NCI-H2196 treated with DMSO at 0.1 percent for 48 hours (cell line): ENCODE data around the gene FCN2.

Source experiments
- DNase-seq: peaks from one replicate; lab custom pipeline; 2025; ENCODE audit not compliant: unreplicated experiment; lab: John Stamatoyannopoulos, UW

The FCN2 gene

DNA sequence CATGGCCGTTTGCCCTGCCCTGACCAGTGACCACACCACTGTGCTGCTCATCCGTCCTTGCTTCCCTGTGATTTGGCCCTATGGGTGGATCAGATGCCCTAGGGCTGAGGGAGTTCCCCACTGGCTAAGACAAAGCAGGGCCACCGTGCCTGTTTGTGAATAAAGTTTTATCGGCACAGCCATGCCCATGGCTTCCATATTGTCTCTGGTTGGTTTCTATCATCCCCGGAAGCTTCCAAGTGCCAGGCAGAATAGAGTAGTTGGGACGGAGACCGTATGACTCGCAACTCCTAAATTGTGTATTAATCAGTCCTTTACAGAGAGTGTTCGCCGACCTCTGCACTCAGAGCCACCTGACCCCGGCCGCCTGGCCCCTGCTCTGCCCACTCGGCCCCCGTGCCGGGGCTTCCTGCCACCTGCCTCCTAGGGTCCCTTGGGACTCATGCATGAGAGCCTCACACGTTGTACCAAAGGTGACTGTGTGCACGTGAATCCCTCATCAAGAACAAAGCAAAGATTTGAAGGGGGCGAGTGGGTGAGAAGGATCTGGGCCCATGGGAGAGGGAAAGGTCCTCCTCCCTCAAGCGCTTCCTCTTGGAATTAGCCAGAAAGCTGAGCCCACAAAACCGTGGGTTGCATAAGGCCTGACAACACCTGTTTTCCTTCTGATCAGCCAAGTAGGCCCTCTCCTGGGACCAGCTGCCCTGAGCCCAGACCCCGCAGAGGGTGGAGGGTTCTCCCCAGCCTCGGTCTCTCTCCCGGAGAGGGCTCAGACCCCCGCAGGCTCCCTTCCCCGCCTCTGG lies 11.7 kb upstream of the FCN2 start:
- no peak for DNase-seq

DNA sequence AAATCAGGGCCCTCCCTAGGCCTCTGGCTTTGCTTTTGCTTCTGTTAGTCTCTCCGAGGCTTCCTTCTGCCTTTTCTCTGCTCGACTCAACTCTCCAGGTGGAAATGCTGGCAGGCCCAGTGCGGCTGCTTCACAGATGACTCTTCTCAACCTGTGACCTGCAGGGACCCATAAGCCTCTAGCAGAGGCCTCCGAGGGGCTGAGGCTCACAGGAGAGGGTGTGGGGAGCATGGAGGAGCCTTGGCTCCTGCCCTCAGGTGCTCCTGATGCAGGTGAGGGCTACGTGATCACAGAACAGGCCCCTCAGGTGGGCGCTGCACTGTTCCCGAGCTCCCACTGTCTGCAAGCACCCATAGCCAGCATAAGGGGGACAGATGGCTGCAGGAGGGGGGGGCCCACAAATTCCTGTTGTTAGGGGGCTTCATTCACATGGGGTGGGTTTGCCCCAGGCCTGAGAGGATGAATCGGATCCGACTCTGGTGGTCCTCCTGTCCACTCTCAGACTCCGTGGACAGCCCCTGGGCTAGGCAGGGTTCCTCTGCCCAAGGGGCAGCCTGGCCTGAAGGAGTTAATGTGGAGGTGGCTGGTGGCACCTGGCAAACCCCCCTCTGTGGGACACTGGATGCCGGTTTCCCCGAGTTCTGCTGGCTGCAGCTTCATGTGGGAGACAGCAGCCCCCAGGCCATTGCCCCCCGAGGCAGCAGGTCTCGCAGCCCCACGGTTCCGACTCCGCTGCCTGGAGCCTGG lies 10.9 kb upstream of the FCN2 start:
- DNase-seq = no peak

DNA sequence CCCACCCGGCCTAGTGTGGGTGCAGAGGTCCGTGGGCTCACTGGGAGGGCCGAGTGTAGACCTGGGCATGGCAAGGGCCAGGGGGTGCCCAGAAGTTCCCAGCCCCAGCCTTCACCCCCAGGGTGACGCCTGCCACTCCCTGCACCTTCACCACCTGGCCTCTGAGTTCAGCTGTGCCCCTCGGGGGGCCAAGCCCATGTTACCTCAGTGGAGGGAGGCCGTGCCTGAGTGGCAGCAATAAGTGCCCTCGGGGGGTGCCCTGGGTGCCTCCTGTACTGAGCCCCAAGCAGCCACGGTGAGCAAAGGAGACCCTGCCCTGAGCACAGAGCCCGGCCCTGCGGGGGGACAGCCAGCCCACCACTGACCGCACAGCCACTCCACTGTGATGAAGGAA lies 10.3 kb upstream of the FCN2 start:
- DNase-seq = no peak

DNA sequence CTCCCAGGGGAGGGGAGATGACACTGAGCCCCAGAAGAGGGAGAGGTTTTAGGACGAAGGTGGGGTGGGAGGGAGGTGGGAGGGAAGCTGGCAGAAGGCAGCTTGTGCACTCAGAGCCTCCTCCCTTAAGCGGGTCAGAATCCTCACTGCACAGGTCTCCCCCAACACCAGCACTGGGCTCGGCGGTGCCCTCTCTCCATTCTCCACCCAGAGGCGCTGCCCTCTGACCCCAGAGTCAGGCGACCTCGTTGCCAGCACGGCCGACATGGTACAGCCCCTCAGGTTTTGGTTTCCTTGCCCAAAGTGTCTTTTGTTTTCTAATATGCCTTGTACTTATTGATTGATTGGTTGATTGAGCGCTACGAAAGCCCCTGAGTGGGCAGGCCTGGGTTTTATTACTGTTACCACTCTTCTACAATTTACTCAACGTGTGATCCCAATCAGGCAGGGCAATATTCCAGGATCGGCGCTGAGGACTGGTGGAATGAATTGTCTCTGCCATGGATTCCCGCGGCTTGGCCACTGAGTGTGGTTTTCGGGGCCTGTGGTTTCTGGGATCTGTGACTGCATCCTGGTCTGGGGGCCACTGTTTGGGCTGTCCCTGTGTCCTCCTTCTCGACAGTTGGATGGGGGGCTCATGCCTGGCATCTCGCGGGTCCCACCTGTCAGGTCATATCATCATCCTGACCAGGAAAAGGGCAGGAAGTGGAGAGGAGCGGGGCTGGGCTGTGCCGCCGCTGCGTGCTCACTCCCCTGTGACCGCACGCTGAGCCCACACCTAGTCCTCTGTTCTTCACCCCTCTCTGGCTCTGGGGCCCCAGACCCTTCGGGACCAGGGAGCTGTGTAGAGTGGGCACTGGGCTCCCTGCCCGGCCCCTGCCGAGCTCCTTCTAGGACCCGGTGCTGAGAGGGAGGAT lies 9.6 kb upstream of the FCN2 start:
- no peak for DNase-seq

DNA sequence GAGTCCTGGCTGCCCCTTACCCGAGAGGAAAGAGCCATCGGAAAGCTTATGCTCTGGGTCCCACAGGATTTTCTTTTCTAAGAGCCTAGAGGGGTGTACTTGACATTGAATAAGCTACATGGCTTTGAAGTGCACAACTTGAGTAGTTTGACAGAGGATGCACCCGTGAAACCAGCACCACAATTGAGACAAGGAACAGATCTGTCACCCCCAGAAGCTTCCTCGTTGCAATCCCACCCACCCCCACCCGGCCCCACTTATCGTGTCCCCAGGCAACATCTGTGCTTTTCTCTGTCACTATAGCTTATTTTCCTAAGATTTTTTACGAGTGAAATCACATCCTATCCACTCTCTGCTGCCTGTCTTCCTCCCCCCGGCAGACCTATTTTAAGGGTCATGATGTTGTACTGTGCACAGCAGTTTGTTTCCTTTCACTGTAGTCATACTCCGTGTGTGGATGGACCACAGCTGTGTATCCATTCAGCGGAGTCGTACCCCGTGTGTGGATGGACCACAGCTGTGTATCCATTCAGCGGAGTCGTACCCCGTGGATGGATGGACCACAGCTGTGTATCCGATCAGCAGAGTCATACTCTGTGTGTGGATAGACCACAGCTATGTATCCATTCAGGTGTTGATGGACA lies 8.8 kb upstream of the FCN2 start:
- no peak for DNase-seq

DNA sequence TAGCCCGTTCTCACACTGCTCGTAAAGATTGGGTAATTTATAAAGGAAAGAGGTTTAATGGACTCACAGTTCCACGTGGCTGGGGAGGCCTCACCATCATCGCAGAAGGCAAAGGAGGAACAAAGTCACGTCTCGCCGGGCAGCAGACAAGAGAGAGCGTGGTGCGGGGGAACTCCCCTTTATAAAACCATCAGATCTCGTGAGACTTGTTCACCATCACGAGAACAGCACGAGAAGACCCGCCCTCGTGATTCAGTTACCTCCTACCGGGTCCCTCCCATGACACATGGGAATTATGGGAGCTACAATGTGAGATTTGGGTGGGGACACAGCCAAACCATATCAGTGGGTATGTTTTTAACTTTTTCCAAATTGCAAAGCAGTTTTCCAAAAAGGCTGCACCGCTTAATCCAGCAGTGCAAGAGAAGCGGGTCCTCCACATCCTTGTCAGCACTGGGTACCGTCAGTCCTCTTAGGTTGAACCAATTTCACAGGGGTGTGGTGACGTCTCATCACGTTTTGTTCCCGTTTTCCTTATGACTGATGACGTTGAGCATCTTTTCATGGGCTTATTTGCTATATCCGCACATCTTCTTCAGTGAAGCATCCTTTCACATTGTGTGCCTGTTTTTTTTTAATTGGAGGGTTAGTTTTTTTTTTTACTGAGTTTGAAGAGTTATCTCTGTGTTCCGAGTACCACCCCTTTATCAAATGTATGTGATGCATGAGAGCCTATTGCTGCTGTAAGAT lies 8.0 kb upstream of the FCN2 start:
- no peak for DNase-seq

DNA sequence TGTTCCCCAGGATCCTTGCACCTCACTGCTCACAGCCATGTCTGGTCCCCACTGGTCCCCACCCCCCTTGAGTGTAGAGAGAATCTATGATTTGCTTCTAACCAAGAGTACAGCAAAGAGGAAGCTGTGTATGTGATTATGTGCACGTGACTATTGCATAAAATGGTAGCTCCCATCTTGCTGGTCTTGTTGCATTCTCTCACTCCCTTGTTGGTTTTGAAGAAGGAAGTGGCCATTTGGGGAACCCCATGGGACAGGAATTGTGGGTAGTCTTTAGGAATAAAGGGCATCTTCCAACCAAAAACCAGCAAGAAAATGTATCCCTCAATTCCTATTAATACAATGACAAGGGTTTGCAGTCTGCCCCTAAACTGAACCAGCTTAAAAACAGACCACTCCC lies 5.2 kb upstream of the FCN2 start:
- no peak for DNase-seq

DNA sequence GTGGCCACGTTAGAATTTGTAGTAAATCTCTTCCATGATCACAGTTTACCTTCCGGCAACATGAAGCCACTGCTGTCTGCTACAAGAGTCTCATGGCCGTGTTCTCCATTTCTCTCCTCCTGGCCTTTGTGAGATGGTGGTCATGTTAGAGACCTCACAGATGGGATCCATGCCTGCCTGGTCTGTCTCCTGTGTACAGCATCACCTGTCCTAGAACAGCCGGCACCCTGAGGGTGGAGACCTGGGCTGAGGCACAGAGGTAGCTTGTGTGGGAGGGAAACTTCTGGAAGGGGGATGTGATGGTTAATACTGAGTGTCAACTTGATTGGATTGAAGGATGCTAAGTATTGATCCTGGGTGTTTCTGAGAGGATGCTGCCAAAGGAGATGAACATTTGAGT lies 3.1 kb upstream of the FCN2 start:
- no peak for DNase-seq

DNA sequence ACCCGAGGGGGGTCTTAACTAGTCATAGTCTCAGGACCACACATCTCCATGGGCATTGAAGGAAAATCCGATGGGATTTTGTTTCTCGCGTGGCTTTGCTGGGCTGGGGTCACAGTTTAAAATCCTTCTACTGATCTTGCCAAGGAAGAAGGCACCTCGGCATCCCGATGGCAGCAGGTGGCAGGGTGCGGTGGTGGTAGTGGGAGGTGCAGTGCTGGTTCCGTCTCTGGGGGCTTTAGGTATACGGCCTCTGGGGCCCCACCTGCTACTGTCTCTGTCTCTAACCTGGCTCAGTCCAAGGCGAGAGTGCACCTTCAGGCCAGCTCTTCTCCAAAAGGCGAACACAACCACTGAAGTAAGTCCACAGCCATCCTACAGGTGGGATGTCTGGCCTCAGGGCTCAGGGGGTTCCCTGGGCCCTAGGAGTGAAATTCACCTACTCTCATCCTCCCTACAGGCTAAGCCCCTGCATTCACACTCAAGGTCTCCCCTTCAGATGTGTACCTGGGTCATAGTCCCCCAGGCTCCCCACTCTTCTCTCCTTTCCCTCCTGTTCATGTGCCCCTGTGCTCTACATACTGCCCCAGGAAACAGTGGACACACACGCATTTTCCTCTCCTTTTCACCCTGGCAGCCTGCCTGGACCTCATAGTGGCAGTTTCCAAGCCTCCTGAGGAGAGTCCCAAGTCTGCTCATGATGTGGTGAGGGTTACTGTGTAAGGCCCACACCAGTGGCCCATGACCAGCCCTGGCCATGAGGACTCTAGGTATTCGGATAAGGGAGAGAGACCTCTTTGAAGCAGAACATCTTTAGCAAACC lies 736 bp upstream of the FCN2 start:
- no peak for DNase-seq

DNA sequence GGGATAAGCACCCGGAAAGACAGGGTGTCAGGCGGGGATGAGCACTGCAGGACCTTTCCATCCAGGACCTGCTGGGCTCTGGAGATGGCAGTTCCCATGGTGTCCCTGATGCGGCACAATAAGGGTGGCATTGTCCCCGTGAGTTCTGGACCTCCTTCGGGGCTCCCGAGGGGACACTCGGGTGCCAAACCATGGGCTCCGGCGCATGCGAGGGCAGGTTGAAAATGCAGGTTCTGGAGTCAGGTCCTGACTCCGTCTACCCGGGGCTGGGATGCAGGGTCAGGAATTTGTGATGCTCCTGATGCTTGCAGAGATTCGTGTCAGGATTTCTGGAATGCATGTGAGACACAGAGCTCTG lies 682 bp downstream of the FCN2 start:
- no peak for DNase-seq

DNA sequence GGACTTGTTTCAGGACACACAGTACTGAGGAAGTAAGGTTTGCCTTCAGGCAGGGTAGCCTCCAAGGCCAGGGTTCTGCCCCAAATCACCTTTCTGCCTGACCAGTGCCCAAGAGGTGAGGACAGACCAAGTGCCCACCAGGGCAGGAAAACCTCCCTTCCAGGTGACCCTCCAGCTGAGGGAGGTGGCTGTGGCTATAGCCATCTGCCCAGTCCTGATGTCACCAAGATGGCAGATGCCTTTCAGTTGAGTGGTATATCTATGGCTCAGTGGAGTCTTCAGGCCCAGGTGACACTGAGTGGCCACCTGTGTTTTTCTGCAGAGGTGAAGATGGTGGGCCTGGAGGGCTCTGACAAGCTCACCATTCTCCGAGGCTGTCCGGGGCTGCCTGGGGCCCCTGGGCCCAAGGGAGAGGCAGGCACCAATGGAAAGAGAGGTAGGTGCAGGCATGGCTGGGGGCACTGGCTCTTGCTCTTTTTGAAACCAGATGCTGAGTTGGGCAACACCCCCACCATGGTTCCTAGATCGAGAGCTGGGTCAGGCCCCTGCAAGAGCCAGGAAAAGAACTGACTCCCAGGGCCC lies 1.7 kb downstream of the FCN2 start:
- DNase-seq = no peak

DNA sequence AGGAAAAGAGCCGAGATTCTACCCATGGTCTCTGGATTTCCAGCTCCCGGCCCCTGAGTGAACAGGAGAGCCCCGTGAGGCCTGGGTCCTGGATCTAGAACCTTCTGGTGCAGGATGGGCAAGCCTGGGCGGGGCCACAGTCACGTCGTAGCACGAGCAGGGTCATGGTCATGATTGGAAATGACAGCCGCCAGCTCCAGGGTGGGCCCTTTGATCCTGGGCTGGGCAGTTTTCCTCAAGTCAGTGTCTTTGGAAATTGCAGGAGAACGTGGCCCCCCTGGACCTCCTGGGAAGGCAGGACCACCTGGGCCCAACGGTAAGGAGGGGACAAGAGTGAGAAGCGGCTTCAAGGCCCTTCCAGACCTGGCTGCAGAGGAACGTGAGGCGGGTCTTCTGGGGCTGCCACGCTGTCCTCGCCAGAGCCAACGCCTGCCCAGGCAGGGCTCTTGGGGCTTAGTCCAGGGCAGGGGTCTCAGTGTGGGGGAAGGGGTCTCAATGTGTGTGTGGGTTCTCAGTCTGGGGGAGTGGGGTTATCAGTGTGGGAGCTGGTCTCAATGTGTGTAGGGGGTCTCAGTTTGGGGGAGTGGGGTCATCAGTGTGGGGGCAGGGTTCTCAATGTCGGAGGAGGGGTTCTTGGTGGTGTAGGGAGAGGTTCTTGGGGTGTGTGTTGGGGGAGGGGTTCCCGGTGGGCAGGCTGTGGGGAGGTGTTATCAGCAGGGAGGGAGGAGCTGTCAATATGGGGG lies 2.6 kb downstream of the FCN2 start:
- no peak for DNase-seq

DNA sequence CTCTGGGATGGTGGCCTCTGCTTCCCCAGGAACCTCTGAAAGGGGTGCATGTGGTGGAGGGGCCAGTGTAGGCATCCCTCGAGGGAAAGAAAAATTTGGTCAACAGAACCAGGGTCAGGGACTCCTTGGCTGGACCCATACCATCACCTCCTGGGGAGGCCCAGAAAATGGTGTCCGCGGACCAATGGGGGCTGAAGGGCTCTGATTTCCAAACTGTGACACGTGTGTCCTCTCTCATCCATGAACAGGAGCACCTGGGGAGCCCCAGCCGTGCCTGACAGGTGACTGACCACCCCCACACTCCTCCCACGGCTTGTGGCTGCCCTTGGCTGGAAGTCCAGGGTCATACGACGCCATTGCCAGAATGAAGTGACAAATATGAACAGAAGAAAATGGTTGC lies 3.9 kb downstream of the FCN2 start:
- no peak for DNase-seq

DNA sequence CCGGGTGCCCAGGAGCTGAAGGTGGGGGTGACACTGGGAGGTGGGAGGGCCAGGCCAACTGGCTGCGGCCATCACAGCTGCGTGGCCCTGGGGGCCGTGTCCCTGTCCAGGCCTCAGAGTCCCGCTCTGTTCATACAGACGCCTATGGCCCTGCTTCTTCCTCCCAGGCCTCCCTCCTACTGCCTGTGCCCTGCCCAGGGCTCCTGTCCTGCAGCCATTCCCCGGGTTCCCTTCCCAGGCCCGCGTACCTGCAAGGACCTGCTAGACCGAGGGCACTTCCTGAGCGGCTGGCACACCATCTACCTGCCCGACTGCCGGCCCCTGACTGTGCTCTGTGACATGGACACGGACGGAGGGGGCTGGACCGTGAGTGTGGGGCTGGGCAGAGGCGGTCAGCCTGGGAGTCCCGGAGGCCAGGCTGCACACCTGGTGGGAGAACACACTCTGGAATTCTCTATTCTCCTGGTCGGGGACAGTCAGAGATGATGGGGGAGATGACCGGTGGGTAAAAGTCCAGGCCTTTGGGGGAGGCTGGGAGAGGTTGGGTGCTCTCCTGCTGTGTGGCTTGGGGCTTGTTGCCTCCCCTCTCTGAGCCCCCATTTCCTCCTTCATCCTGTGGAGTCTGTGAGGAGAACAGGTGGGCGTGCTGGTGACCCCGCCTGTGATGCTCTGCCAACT lies 4.5 kb downstream of the FCN2 start:
- no peak for DNase-seq

DNA sequence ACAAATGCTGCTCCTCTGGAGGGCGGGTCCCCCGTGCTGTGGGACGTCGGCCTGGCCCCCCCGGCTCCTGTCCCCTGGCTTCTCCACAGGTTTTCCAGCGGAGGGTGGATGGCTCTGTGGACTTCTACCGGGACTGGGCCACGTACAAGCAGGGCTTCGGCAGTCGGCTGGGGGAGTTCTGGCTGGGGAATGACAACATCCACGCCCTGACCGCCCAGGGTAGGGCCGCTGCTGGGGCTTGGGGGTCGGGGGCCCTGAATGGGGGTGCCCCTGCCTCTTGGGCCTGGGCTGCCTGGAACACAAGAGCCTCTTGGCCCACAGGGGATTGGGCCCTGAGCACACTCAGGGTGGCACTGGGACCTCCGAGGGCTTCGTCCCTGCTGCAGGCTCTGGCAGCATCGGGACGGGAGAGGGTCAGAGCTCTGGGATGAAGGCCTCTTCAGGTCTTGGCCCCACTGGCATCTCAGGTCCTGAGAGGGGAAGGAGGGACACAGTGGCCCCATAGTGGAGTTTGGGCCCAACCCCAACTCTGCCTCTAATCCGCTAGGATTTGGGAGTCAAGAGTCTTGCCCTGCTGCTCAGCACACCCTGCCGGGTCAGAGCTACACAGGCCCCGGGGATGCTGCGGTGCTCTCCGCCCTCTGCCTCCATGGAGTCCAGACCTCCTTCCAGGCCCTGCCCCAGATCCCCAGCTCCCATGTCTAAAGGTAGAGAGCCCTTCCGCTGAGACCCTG lies 5.2 kb downstream of the FCN2 start:
- DNase-seq = no peak

DNA sequence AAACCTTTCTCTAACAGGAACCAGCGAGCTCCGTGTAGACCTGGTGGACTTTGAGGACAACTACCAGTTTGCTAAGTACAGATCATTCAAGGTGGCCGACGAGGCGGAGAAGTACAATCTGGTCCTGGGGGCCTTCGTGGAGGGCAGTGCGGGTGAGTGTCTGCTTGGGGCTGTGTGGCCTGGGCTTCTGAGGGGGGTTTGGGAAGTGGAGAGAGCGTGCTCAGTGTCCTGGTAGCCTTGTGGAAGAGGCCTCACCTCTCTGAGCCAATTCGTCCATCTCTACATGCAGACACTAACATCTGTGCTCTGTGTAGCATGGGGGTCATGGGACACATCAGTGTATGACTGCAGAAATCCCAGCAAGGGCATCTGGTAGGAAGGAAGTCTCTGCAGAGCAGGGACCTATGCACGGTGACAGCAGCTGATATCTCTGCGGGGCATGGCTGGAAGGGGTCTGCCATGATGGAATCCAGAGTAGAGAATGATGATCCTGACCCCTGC lies 5.9 kb downstream of the FCN2 start:
- no peak for DNase-seq

DNA sequence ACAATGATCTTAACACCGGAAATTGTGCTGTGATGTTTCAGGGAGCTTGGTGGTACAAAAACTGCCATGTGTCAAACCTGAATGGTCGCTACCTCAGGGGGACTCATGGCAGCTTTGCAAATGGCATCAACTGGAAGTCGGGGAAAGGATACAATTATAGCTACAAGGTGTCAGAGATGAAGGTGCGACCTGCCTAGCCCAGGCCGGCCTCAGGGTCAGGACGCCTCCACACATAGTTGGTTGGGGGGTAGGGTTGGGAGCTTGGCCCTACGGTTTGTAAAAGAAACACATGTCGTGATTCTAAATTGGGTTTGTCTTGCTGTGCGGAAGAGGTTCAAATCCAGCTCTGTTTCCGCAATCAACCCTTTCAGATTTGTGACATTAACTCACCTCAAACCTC lies 6.6 kb downstream of the FCN2 start:
- DNase-seq = no peak
